Keratinocyte (primary cell): ENCODE measurements around the gene PRSS12. TPM values are rescaled to one million over a fixed set of nuclear protein-coding genes. Genes with fewer than 3 reads are reported as not detected.
A peak's percentile ranks its signal among the peaks of the same experiment; 100 is the strongest.

ENCODE experiments used
- DNase-seq: peaks from one replicate; pipeline ENCODE4 v3.0.0-alpha.2; 2011; ENCODE audit warnings: low read depth, missing footprints, low spot score
- FAIRE-seq: peaks from 2 replicates; lab custom pipeline; 2011; peaks lifted over from hg19 to GRCh38; lab: Jason Lieb, UNC
- H2AFZ ChIP-seq: 2 replicates; pipeline ENCODE4 v1.6.0; 2012; ENCODE audit warnings: low read length, control low read depth, inconsistent platforms; ENCODE audit not compliant: control insufficient read depth
- H3K27ac ChIP-seq: 2 replicates; pipeline ENCODE4 v1.5.1; 2011; ENCODE audit warnings: low read length; ENCODE audit not compliant: control insufficient read depth, insufficient read depth
- H3K27me3 ChIP-seq: 3 replicates; pipeline ENCODE4 v1.6.0; 2011; ENCODE audit warnings: low read length; ENCODE audit not compliant: control insufficient read depth, insufficient read depth; ENCODE audit errors: extremely low read depth
- H3K36me3 ChIP-seq, 2 experiments: 2 replicates in 1 of 2; 3 replicates in 1 of 2; pipeline ENCODE4 v1.5.1; 2011; ENCODE audit warnings: low read length in 2 of 2, mild to moderate bottlenecking in 1 of 2; ENCODE audit not compliant: control insufficient read depth in 2 of 2, insufficient read depth in 2 of 2; ENCODE audit errors: extremely low read depth in 1 of 2
- H3K4me1 ChIP-seq: 3 replicates; pipeline ENCODE4 v1.5.1; 2011; ENCODE audit warnings: low read length; ENCODE audit not compliant: control insufficient read depth, insufficient read depth; ENCODE audit errors: extremely low read depth
- H3K4me2 ChIP-seq: 3 replicates; pipeline ENCODE4 v1.6.0; 2011; ENCODE audit warnings: low read depth, low read length; ENCODE audit not compliant: control insufficient read depth, insufficient read depth; ENCODE audit errors: extremely low read depth
- H3K4me3 ChIP-seq, 3 experiments: fragments of 200-600 bp in 1 of 3; sonication (generic) in 1 of 3; 2 replicates in 2 of 3; 3 replicates in 1 of 3; pipeline ENCODE4 v1.5.1; 2011 to 2016; ENCODE audit warnings: low read length in 3 of 3, mild to moderate bottlenecking in 3 of 3, control low read depth in 2 of 3, inconsistent platforms in 1 of 3, low read depth in 1 of 3, mixed read lengths in 1 of 3, mixed run types in 1 of 3, moderate library complexity in 1 of 3; ENCODE audit not compliant: control insufficient read depth in 2 of 3, insufficient read depth in 2 of 3; ENCODE audit errors: extremely low read depth in 1 of 3
- H3K79me2 ChIP-seq: 2 replicates; pipeline ENCODE4 v1.6.0; 2012; ENCODE audit warnings: low read length; ENCODE audit not compliant: control insufficient read depth, insufficient read depth
- H3K9ac ChIP-seq: 3 replicates; pipeline ENCODE4 v1.6.0; 2011; ENCODE audit warnings: low read length; ENCODE audit not compliant: control insufficient read depth, insufficient read depth; ENCODE audit errors: extremely low read depth
- H3K9me1 ChIP-seq: 3 replicates; pipeline ENCODE4 v1.6.0; 2011; ENCODE audit warnings: low read length; ENCODE audit not compliant: control insufficient read depth, insufficient read depth; ENCODE audit errors: extremely low read depth
- H3K9me3 ChIP-seq: 2 replicates; pipeline ENCODE4 v1.5.1; 2012; ENCODE audit warnings: low read depth, low read length; ENCODE audit not compliant: control insufficient read depth
- H4K20me1 ChIP-seq: 3 replicates; pipeline ENCODE4 v1.6.0; 2011; ENCODE audit warnings: low read length; ENCODE audit not compliant: control insufficient read depth, insufficient read depth; ENCODE audit errors: extremely low read depth
- EZH2 ChIP-seq: IDR thresholded peaks from one replicate; pipeline ENCODE4 v1.6.1; 2012; ENCODE audit warnings: inconsistent platforms, mild to moderate bottlenecking, low read length, moderate library complexity
- dilution Hi-C: fragments of 300-500 bp; cut with MboI; formaldehyde crosslinking; loops from one replicate; pipeline ENCODE4 v1.7.0; 2020; ENCODE audit warnings: low sequenced_read_pairs; ENCODE audit not compliant: extremely low pct_ligation_motif_present
- polyA plus RNA-seq, 5 experiments: library from polyadenylated mRNA; depleted of rRNA in 3 of 5; stranded (reverse) in 3 of 5; stranded (forward) in 1 of 5; unstranded in 1 of 5; fragments of >200 nt; gene quantifications; 1 replicate in 1 of 5; 2 replicates in 3 of 5; 3 replicates in 1 of 5; pipeline versions ENCODE4 v1.2.1 to v1.2.3, GENCODE V29; 2011 to 2012; ENCODE audit warnings: missing spikeins in 2 of 5, low read depth in 1 of 5, low replicate concordance in 1 of 5
- TF ChIP-seq, protein P1 (sequence below), 3 experiments: IDR thresholded peaks in 1 of 3; conservative IDR thresholded peaks in 1 of 3; optimal IDR thresholded peaks in 1 of 3; 2 replicates in 2 of 3; 3 replicates in 1 of 3; pipeline versions ENCODE3 to v1.5.1; 2011; ENCODE audit warnings: low read length in 3 of 3, mild to moderate bottlenecking in 3 of 3, moderate library complexity in 2 of 3, control low read depth in 1 of 3, inconsistent platforms in 1 of 3; ENCODE audit not compliant: insufficient read depth in 2 of 3; ENCODE audit errors: extremely low read depth in 1 of 3

Gene PRSS12
- polyA plus RNA-seq, 1 donor (not counting 4 experiments of a cell fraction or from before 2014, with no cell fraction given) = 16.6 TPM

DNA sequence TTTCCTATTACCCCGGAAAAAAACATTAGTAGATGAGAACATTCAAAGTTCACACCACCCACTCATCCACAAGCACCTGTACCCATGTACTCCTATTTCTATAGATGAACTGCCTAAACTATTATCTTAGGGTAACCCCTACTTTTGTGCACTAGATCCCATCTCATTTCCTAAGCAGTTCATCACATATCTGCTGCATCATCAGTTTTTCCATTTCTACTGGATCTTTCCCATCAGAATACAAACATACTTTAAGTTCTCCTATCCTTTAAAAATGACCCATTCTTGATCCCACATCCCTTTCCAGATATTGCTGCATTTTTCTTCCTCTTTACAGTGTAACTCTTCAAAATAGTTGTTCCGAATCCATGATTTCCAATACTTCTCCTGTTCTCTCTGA is 81.0 kb downstream of the PRSS12 start:
- Histone ChIP-seq H3K36me3 (no peaks in the 10 kb centered on the region), H3K27ac (no peak overlapping the region), H2AFZ (no peak overlapping the region), H3K9me3 (no peaks in the 10 kb centered on the region), H3K9me1 (no peaks in the 10 kb centered on the region), H3K4me1 (no peaks in the 10 kb centered on the region), H3K79me2 (no peaks in the 10 kb centered on the region), H3K4me2 (no peak overlapping the region), H3K9ac (no peak overlapping the region), H3K27me3 (no peaks in the 10 kb centered on the region), H4K20me1 (no peaks in the 10 kb centered on the region), H3K4me3 (no peak overlapping the region)
- dilution Hi-C loops = no loop called here
- DNase-seq = no peak
- FAIRE-seq = no peak
- TF ChIP-seq, protein P1, sequence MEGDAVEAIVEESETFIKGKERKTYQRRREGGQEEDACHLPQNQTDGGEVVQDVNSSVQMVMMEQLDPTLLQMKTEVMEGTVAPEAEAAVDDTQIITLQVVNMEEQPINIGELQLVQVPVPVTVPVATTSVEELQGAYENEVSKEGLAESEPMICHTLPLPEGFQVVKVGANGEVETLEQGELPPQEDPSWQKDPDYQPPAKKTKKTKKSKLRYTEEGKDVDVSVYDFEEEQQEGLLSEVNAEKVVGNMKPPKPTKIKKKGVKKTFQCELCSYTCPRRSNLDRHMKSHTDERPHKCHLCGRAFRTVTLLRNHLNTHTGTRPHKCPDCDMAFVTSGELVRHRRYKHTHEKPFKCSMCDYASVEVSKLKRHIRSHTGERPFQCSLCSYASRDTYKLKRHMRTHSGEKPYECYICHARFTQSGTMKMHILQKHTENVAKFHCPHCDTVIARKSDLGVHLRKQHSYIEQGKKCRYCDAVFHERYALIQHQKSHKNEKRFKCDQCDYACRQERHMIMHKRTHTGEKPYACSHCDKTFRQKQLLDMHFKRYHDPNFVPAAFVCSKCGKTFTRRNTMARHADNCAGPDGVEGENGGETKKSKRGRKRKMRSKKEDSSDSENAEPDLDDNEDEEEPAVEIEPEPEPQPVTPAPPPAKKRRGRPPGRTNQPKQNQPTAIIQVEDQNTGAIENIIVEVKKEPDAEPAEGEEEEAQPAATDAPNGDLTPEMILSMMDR (optimal IDR thresholded peaks at IDR 0.05 in 1 of 3, IDR thresholded peaks at IDR 0.05 in 1 of 3, conservative IDR thresholded peaks at IDR 0.05 in 1 of 3; ENCODE audit: extremely low read depth in 1 of 3, insufficient read depth in 2 of 3, low read length in 3 of 3) = no peak
- TF ChIP-seq EZH2 = no peak

- Histone ChIP-seq H3K36me3 (no peaks in the 10 kb centered on the region), H3K9ac (no peak overlapping the region), H3K27ac (no peak overlapping the region), H3K27me3 (no peaks in the 10 kb centered on the region), H3K4me1 (no peaks in the 10 kb centered on the region), H3K9me3 (no peaks in the 10 kb centered on the region), H3K9me1 (no peaks in the 10 kb centered on the region), H3K79me2 (no peaks in the 10 kb centered on the region), H2AFZ (no peak overlapping the region), H3K4me3 (no peak overlapping the region), H4K20me1 (no peaks in the 10 kb centered on the region), H3K4me2 (no peak overlapping the region)
- dilution Hi-C loops = no loop called here
- TF ChIP-seq, protein P1 (optimal IDR thresholded peaks at IDR 0.05 in 1 of 3, IDR thresholded peaks at IDR 0.05 in 1 of 3, conservative IDR thresholded peaks at IDR 0.05 in 1 of 3; ENCODE audit: extremely low read depth in 1 of 3, insufficient read depth in 2 of 3, low read length in 3 of 3) = peak in 2 of 3 experiments; percentile 21 to 42
- no peak for TF ChIP-seq EZH2
- no peak for FAIRE-seq
- no peak for DNase-seq
Observed at GRCh38 chr4:118270492-118270891, 82.3 kb downstream of the PRSS12 start.
